ENCODE measurements around the gene SIVA1.
A peak's percentile ranks its signal among the peaks of the same experiment; 100 is the strongest.

SIVA1 gene

DNA sequence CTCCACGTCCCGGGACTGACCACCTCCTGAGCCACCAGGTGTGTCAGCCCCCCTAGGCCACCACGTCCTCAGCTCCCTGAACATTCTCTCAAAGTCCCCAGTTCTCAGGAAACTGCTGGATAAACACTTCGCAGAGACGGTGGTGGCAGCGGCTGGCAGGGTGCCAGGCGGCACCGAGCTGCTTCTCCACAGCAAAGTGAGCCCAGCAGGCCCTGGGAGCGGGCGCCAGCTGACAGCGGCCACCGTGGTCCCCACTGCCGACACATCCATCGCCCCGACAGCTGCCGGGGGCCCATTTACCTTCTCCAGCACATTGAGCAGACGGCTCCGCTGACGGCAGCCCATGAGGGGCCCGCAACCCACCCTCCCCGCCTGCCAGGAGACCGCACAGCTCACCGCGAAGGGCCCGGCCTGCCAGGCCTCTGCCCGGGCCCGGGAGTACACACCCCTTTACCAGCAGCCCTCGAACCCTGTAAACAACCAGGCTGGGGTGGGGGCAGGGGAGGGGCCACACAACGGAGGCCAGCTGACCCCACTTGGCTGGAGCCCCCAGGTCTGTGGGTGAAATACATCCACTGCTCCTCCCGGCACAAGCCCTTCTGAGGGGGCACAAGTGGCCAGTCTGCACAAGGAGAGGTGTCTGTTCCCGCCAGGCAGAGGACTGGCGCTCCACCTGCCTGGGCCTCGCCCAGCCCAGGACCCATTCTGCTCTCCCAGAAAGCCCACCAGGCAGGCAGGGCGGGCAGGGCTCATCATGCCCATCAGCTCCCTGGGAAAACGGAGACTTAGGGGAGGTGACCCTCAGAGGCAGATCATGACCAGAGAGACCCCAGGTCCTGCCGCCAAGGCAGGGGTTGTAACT lies 32.1 kb downstream of the SIVA1 start:
- DNase-seq (ENCODE audit: low read depth) = no peak

DNA sequence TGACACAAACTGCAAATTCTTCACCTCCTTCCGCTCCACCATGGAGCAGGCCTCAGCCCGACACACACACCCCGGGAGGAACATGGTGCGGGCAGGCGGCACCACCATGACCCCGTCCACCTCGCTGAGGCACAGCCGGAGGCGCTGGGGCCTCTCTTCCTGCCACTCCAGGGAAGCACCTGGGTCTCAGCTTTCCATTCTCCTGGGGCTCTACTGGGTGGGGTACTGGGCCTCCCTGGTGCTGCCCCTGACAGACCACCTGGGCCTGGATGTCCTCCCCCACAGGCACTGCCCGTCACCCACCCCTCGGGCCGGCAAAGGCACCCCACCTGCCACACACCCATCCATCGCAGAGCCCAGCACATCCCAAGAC lies 32.7 kb downstream of the SIVA1 start:
- DNase-seq (ENCODE audit: low read depth) = no peak

- DNase-seq (ENCODE audit: low read depth) = no peak
These were observed 33.2 kb downstream of the SIVA1 start for GRCh38 chr14:104786091-104786586.

- DNase-seq (ENCODE audit: low read depth) = no peak
These were observed 34.1 kb downstream of the SIVA1 start for GRCh38 chr14:104786726-104787675.

DNA sequence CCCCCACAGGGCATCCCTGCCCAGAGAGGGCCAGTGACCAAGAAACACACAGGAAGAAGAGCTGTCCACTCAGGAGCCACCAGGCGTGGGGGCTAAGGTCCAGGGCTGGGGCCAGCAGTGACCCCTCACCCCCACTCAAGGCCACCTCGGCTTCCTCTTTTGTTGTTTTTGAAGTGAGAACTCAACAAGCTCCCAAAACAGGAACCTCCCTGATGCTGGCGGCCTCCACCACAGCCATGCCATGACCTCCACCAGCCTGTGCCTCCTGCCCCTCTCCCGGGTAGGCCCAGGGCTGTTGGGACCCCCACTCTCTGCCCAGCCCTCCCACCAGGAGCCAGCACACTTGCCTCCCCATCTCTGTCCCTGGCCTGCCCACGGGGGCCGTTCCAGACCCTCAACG lies 34.8 kb downstream of the SIVA1 start:
- DNase-seq (ENCODE audit: low read depth) = no peak

DNA sequence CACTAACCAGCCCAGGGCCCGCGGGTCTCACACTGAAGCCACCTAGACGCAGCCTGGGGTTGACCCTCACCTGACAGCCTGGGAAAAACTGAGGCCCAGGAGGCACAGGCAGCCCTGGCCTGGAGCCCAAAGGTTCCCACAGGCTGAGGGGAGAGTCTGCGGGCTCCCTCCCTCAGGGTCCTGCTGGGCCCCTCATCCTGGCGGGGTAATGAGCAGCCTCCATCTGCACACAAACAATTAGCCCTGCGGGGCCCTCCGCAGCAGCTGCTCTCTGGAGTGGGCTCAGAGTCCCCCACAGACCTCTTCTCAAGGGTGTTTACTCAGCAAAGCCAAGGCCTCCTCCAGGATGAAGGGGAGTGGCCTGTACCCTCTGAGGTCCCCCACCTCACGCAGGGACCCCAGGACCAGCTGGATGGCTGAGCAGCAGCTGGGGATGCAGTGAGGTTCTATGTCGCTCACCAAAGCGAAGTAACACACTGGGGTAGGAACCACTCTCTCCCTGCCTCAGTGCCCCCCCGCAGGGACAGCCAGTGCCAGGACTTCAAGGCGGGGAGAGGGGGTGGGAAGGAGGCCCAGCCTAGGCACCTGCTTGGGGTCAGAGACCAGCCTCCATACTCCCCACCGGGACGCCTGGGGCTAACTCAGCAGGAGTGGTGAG lies 35.3 kb downstream of the SIVA1 start:
- no peak for DNase-seq (ENCODE audit: low read depth)

DNA sequence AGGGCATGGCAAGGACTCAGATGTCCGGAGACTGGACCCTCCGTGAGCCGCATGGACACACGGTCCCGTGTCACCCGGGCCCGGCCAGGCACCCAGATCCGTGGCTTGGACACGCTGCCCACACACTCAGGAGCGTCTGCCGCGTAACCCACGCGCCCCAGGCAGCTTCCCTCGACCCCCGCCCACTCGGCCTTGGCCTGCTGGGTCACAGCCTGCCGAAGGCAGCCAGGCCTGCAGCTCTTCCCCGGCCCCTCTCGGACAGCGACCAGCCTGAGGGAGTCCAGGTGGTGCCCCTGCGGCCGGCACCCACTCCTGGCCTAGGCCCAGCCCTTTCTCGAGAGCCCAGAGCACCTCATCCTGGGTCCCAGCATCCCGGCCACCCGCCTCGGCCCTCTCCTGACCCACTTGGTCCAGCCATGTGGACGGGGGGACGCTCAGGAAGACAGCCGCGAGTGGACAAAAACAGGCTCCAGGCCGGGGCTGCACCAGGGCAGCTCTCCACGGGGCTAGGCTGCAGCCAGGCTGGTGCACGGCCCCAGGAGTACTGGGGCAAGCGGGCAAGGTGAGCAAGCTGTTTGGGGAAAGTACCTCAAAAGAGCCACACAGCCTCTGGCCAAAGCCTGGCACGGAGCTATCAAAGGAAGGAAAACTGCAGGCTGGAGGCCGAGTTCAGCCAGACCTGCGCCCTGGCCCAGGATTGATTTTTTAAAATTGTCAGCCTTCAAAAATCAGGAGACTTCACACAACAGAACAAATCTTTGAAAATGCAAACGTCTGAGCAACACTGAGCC lies 36.1 kb downstream of the SIVA1 start:
- DNase-seq (ENCODE audit: low read depth) = no peak

GRCh38 chr14:104789752-104790743 lies 37.1 kb downstream of the SIVA1 start:
- no peak for DNase-seq (ENCODE audit: low read depth)

DNA sequence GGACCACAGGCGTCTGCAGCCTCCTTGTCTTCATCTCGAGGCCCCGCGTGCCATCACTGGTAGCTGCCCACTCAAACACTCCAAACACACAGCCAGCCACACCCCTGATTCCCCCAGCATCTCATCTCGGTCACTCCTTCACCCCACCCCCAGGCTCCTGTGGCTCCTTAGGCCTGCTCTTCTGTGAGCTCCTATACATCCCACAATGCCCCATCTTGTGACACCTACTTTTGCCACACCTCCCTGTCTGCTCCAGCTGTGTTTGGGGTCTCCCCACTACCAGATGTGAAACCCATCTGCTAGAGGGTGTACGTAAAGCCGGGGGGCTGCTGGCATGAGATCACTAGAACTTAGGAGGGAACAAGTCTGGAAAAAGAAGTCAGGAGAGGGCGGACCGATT lies 38.5 kb downstream of the SIVA1 start:
- no peak for DNase-seq (ENCODE audit: low read depth)

- no peak for DNase-seq (ENCODE audit: low read depth)
These were observed 39.3 kb downstream of the SIVA1 start for GRCh38 chr14:104792101-104792884.

DNA sequence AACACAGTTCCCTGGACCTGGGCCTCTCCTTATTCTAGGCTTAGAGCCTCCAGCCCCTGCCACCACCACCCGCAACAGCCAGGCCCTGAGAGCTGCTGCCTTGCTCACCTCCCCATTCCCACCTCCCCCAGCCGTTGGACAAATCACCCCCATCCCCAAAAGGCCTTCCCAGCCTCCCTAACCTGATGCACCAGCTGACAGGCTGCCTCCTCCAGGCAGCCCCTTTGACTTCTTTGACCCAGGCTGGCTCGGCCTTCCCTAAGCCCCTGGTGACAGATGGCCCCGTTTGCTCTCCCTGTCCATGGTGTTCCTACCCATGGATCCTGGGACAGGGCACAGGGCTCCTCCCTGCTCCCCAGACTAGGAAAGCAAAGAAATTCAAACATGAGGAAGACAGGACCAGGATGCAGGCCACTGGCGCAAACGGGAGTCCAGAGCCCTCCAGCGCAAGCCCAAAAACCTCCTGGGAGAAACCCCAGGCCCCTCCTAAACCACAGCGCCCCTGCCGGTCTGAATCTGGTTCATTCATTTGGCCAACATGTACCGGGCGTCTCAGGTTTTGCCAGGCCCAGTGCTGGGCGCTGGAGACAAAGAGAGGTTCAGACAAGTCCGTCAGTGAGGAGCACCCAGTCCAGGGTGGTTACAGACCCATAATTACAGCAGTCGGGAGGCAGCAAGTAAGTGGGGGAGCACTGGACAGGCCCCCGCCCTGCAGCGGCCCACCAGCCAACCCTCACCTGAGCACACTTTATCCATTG lies 40.2 kb downstream of the SIVA1 start:
- DNase-seq (ENCODE audit: low read depth) = no peak

- no peak for DNase-seq (ENCODE audit: low read depth)
These were observed 40.7 kb downstream of the SIVA1 start for GRCh38 chr14:104793703-104793959.

DNA sequence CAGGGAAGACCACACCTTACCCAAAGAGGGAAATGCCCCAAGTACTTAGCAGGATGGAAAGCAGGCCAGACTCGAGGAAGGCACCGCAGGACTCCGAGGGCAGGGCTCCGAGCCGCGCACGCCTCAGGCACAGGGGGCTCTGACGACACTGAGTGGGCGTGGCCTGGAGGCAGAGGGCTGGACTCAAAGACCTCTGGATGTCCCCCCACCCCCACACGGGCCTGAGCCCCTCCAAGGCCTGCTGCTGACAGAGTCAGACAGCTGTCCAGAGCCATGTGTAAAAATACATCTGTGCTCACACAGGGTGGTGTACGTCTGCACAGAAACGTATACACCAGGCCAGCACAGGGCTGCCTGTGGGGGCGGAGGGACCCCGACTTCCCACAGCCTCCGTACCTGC lies 41.2 kb downstream of the SIVA1 start:
- peak; percentile 76 for DNase-seq (ENCODE audit: low read depth)

DNA sequence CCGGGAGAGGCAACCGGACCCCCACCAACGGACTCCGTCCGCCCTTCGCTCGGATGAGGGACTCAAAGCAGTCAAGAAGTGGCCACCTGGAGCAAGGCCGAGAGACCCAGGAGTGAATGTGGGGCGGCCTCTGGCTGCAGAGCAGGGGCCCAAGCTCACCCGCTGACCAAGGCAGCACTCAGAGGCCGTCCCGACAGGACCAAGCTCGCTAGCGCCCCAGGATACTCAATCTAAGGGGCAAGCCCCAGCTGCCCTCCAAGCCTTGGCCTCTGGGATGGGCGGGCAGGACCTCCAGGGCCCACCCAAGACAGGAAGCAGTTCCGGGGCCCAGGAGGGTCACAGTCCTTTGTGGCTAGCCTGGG lies 41.7 kb downstream of the SIVA1 start:
- DNase-seq (ENCODE audit: low read depth) = peak; percentile 48

DNA sequence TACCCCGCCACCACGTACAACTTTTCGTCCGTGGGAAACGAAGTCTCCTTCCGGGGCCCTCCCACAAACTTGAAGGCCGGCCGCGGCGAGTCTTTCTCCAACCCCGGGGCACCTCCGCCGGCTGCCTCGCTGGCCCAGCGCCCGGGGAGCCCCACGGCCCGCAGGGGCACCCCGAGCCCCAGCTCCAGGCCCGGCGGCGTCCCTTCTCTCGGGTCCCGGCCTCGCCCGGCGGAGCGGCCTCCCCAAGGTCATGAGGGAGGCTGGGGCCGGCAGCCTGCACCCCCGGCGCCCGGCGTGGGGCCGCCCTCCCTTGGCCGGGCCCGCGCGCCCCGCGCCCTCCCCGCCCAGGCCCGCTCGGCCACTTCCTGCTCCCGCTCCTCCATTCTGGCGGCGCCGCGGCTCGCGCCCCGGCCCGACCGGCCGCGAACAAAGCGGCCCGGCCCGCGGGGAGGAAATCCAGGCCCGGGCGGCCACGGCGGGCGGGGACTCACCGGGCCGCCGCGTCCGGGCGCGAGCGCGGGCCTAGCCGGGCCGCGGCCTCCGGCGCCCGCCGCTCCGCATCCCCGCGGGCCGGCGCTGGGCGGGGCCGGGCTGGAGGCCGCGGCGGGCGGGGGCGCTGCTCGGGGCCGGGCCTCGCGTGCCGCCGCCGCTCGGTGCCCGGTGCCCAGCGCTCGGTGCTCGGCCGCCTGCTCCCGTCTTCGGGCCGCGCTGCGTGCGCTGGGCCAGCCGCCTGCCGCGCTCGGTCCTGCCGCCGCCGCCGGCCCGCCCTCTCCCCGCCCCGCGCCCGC lies 42.2 kb downstream of the SIVA1 start, which contains the start of gene AKT1:
AKT1 (minus strand) TSS at position 756 of the 788 bp plus-strand sequence. CDS start 3,105 bp downstream, outside the sequence.
- peak; percentile 29 for DNase-seq (ENCODE audit: low read depth)

- DNase-seq (ENCODE audit: low read depth) = peak; percentile 47
These were observed 43.1 kb downstream of the SIVA1 start for GRCh38 chr14:104795781-104796686.

DNA sequence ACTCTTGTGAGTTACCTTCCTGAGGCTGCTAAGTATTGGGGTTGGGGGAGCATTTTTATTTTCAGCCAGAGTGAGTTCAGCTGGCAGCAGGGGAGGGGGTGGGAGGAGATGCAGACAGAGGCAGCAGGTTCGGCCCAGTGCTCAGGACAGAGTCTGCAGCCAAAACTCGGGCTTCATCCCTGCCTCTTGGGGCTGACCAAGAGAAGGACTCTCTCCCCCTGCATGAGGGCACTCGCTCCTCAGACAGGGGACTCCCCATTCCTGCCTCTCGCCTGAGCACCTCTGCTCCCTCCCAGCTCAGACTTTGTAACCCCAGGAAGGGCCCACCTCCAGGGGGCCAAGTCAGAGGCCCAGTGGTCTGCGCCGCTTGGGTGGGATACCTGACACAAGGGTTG lies 43.7 kb downstream of the SIVA1 start:
- DNase-seq (ENCODE audit: low read depth) = no peak
